ENCODE data around the gene GNRH2. TPM values are rescaled to one million over a fixed set of nuclear protein-coding genes. Genes with fewer than 3 reads are reported as not detected.

The GNRH2 gene
- total RNA-seq, 1 experiment from 2014 or later, result 0.50 TPM

GRCh38 chr20:3027987-3028386, 15.4 kb upstream of the GNRH2 start:
- Mint-ChIP-seq H3K4me1 (ENCODE audit: low read depth, unreplicated experiment) (no peaks in the 10 kb centered on the region), H3K27me3 (ENCODE audit: unreplicated experiment) (no peaks in the 10 kb centered on the region), H3K36me3 (ENCODE audit: insufficient read depth, unreplicated experiment) (peaks cover 5% of the 10 kb centered on the region), H3K9me3 (ENCODE audit: low read depth, unreplicated experiment) (no peaks in the 10 kb centered on the region), H3K4me3 (ENCODE audit: low read depth, unreplicated experiment) (no peak overlapping the region), H3K27ac (ENCODE audit: unreplicated experiment) (no peak overlapping the region)
- DNase-seq, result no peak
- TF ChIP-seq, protein P1, sequence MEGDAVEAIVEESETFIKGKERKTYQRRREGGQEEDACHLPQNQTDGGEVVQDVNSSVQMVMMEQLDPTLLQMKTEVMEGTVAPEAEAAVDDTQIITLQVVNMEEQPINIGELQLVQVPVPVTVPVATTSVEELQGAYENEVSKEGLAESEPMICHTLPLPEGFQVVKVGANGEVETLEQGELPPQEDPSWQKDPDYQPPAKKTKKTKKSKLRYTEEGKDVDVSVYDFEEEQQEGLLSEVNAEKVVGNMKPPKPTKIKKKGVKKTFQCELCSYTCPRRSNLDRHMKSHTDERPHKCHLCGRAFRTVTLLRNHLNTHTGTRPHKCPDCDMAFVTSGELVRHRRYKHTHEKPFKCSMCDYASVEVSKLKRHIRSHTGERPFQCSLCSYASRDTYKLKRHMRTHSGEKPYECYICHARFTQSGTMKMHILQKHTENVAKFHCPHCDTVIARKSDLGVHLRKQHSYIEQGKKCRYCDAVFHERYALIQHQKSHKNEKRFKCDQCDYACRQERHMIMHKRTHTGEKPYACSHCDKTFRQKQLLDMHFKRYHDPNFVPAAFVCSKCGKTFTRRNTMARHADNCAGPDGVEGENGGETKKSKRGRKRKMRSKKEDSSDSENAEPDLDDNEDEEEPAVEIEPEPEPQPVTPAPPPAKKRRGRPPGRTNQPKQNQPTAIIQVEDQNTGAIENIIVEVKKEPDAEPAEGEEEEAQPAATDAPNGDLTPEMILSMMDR (IDR thresholded peaks at IDR 0.05; ENCODE audit: unreplicated experiment), result no peak
- BruUV-seq (replicated peaks), result no TSS peak
- CTCF ChIA-PET, result no interaction called here
- intact Hi-C loops (cut with micrococcal nuclease; ENCODE audit: unreplicated experiment), result no loop called here

DNA sequence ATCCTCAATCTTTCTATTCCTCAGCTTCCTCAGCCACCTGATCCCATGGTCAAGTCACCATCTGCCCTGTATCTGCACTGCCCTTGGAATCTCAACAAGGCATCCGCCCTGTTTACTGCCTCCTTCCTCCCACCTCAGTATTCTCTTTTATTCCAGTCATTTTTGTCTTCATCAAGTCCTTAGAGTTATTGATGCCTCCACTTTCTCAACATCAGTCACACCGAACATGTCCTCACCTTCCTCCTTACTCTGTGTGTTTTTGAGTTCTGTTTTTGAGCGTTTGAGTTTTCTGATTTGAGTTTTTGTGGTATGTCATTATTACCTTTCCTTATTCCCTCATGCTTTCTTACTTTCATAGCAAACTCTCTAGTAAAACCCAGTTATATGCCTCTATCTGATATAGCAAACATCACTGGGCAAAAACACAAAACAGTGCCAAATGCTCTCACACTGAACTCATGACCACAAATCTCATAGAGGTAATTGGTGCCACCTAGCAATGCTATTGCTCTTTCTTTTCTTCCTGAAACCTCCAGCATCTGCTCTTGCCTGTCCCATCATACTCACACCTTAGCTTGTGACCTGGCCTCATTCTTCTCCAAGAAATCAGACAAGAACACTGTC, 11.8 kb upstream of the GNRH2 start:
- no peaks in the 10 kb centered on the region for H3K27me3 Mint-ChIP-seq (ENCODE audit: unreplicated experiment)
- intact Hi-C loops (cut with micrococcal nuclease; ENCODE audit: unreplicated experiment), result no loop called here
- H3K4me3 Mint-ChIP-seq (ENCODE audit: low read depth, unreplicated experiment), result no peak overlapping the region
- BruUV-seq (replicated peaks), result no TSS peak
- no peaks in the 10 kb centered on the region for H3K36me3 Mint-ChIP-seq (ENCODE audit: insufficient read depth, unreplicated experiment)
- CTCF ChIA-PET, result no interaction called here
- no peak for DNase-seq
- no peaks in the 10 kb centered on the region for H3K4me1 Mint-ChIP-seq (ENCODE audit: low read depth, unreplicated experiment)
- no peaks in the 10 kb centered on the region for H3K9me3 Mint-ChIP-seq (ENCODE audit: low read depth, unreplicated experiment)
- TF ChIP-seq, protein P1 (IDR thresholded peaks at IDR 0.05; ENCODE audit: unreplicated experiment), result no peak
- H3K27ac Mint-ChIP-seq (ENCODE audit: unreplicated experiment), result no peak overlapping the region

GRCh38 chr20:3032624-3033023, 10.8 kb upstream of the GNRH2 start:
- no peaks in the 10 kb centered on the region for H3K9me3 Mint-ChIP-seq (ENCODE audit: low read depth, unreplicated experiment)
- H3K4me3 Mint-ChIP-seq (ENCODE audit: low read depth, unreplicated experiment), result no peak overlapping the region
- CTCF ChIA-PET, result no interaction called here
- H3K36me3 Mint-ChIP-seq (ENCODE audit: insufficient read depth, unreplicated experiment), result no peaks in the 10 kb centered on the region
- H3K27ac Mint-ChIP-seq (ENCODE audit: unreplicated experiment), result no peak overlapping the region
- TF ChIP-seq, protein P1 (IDR thresholded peaks at IDR 0.05; ENCODE audit: unreplicated experiment), result no peak
- intact Hi-C loops (cut with micrococcal nuclease; ENCODE audit: unreplicated experiment), result no loop called here
- H3K4me1 Mint-ChIP-seq (ENCODE audit: low read depth, unreplicated experiment), result no peaks in the 10 kb centered on the region
- no peak for DNase-seq
- H3K27me3 Mint-ChIP-seq (ENCODE audit: unreplicated experiment), result no peaks in the 10 kb centered on the region
- BruUV-seq (replicated peaks), result no TSS peak

GRCh38 chr20:3037654-3038053, 5.8 kb upstream of the GNRH2 start:
- Mint-ChIP-seq H3K9me3 (ENCODE audit: low read depth, unreplicated experiment) (no peaks in the 10 kb centered on the region), H3K36me3 (ENCODE audit: insufficient read depth, unreplicated experiment) (peaks cover 5% of the 10 kb centered on the region), H3K27me3 (ENCODE audit: unreplicated experiment) (no peaks in the 10 kb centered on the region), H3K4me1 (ENCODE audit: low read depth, unreplicated experiment) (no peaks in the 10 kb centered on the region), H3K4me3 (ENCODE audit: low read depth, unreplicated experiment) (no peak overlapping the region), H3K27ac (ENCODE audit: unreplicated experiment) (no peak overlapping the region)
- TF ChIP-seq, protein P1 (IDR thresholded peaks at IDR 0.05; ENCODE audit: unreplicated experiment), result no peak
- no TSS peak for BruUV-seq (replicated peaks)
- DNase-seq, result no peak
- intact Hi-C loops (cut with micrococcal nuclease; ENCODE audit: unreplicated experiment), result no loop called here
- CTCF ChIA-PET, result no interaction called here
